ENCODE results near the gene USP47. TPM values are rescaled to one million over a fixed set of nuclear protein-coding genes. Genes with fewer than 3 reads are reported as not detected.
"Not testable (repeated sequence)": the region's sequence is repeated elsewhere in the genome, so short reads cannot be mapped to it uniquely, and the experiment has no call there.

USP47 gene
- total RNA-seq, 4 donors from 2014 or later: 84.4 to 222 (median 97.6) TPM

DNA sequence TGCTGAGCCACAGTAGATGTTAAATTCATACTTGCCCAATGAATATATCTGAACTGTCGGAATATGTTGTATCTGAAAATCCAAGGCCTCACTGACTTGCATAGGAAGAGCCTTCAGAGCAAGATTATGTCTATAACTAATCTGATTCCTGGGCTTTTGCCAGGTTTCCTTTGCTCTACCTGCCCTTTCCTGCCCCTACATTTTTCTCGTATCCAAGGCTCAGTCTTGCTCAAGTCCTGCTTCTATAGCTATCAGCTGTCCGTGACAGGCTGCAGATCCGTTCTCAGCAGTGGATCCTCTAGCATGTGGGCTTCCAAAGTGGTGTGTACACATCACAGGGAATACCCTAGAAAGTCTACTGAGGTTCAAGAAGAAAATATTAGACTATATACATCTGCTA is 18.8 kb upstream of the USP47 start:
- no peaks in the 10 kb centered on the region for H3K36me3 ChIP-seq
- no peaks in the 10 kb centered on the region for H3K27me3 ChIP-seq
- no peaks in the 10 kb centered on the region for H3K4me1 ChIP-seq
- no peak overlapping the region for H3K4me3 ChIP-seq
- intact Hi-C loops (cut with DNase I; ENCODE audit: low total_unique reads): no loop called here
- no peak overlapping the region for H3K27ac ChIP-seq
- no peak for TF ChIP-seq POLR2A (IDR thresholded peaks at IDR 0.05)
- TF ChIP-seq, protein P1, sequence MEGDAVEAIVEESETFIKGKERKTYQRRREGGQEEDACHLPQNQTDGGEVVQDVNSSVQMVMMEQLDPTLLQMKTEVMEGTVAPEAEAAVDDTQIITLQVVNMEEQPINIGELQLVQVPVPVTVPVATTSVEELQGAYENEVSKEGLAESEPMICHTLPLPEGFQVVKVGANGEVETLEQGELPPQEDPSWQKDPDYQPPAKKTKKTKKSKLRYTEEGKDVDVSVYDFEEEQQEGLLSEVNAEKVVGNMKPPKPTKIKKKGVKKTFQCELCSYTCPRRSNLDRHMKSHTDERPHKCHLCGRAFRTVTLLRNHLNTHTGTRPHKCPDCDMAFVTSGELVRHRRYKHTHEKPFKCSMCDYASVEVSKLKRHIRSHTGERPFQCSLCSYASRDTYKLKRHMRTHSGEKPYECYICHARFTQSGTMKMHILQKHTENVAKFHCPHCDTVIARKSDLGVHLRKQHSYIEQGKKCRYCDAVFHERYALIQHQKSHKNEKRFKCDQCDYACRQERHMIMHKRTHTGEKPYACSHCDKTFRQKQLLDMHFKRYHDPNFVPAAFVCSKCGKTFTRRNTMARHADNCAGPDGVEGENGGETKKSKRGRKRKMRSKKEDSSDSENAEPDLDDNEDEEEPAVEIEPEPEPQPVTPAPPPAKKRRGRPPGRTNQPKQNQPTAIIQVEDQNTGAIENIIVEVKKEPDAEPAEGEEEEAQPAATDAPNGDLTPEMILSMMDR (IDR thresholded peaks at IDR 0.05 in 4 of 5, conservative IDR thresholded peaks at IDR 0.05 in 1 of 5): no peak
- no peaks in the 10 kb centered on the region for H3K9me3 ChIP-seq
- ATAC-seq (no peak), DNase-seq (no peak)
- in situ Hi-C loops (cut with MboI; ENCODE audit: low sequenced_read_pairs in 4 of 4): loop anchor here in 2 of 4 donors (25.0 kb wide), 1 partner anchor 439 kb away; no protein-coding TSS in a partner anchor

DNA sequence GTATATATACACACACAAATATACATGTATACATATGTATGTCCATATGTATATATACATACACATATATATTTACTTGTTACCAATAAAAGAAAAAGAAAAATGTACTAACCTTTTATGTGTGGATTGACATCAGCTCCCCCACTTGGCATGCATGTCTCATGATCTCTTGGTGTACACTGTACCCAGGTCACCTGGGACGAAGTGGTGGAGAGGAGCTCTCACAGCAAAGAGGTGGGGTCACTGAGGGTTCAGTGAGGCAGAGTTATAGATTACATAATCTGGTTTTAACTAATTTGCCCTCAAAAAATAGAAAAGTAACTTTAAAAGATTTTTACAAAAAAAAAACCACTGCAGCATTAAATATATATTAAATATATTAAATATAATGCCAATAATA is 15.5 kb upstream of the USP47 start:
- in situ Hi-C loops (cut with MboI; ENCODE audit: low sequenced_read_pairs in 4 of 4): no loop called here
- Histone ChIP-seq H3K27ac (no peak overlapping the region), H3K27me3 (no peaks in the 10 kb centered on the region), H3K4me1 (no peaks in the 10 kb centered on the region), H3K9me3 (no peaks in the 10 kb centered on the region), H3K4me3 (no peak overlapping the region), H3K36me3 (no peaks in the 10 kb centered on the region)
- ATAC-seq: no peak
- intact Hi-C loops (cut with DNase I; ENCODE audit: low total_unique reads): no loop called here
- no peak for DNase-seq
- TF ChIP-seq, protein P1 (IDR thresholded peaks at IDR 0.05 in 4 of 5, conservative IDR thresholded peaks at IDR 0.05 in 1 of 5): no peak
- TF ChIP-seq POLR2A (IDR thresholded peaks at IDR 0.05): no peak

DNA sequence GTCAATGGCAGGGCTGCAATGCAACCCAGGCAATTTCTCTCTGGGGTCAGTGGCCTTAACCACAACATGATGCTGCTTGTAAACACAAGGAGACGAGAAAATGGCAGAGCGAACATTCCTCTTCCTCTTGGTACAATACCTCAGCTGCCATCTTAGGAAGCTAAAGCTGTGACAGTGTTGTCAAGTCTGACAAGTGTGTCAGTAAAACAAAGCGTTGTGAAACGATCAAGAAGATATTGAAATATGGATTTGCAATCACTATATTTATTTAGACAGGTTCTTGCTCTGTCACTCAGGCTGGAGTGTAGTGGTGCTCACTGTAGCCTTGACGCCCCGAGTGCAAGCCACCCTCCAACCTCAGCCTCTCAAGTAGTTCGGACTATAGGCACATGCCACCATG is 14.5 kb upstream of the USP47 start:
- Histone ChIP-seq H3K4me1 (no peaks in the 10 kb centered on the region), H3K36me3 (no peaks in the 10 kb centered on the region), H3K27me3 (no peaks in the 10 kb centered on the region), H3K9me3 (no peaks in the 10 kb centered on the region), H3K27ac (no peak overlapping the region), H3K4me3 (no peak overlapping the region)
- in situ Hi-C loops (cut with MboI; ENCODE audit: low sequenced_read_pairs in 4 of 4): no loop called here
- ATAC-seq (no peak), DNase-seq (no peak)
- no peak for TF ChIP-seq POLR2A (IDR thresholded peaks at IDR 0.05)
- TF ChIP-seq, protein P1 (IDR thresholded peaks at IDR 0.05 in 4 of 5, conservative IDR thresholded peaks at IDR 0.05 in 1 of 5): no peak
- intact Hi-C loops (cut with DNase I; ENCODE audit: low total_unique reads): no loop called here

DNA sequence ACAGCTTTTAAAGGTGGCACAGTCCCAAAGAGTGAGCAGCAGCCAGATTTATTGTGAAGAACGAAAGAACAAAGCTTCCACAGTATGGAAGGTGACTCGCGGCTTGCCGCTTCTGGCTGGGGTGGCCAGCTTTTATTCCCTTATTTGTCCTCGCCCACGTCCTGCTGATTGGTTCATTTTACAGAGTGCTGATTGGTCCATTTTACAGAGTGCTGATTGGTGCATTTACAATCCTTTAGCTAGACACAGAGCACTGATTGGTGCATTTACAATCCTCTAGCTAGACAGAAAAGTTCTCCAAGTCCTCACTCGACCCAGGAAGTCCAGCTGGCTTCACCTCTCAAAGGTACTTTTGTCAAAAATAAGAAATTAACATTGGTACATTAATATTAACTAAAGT is 10.4 kb upstream of the USP47 start:
- H3K4me3 ChIP-seq; H3K9me3 ChIP-seq; ATAC-seq; intact Hi-C loops (cut with DNase I; ENCODE audit: low total_unique reads); DNase-seq; in situ Hi-C loops (cut with MboI; ENCODE audit: low sequenced_read_pairs in 4 of 4); H3K36me3 ChIP-seq; H3K4me1 ChIP-seq; H3K27ac ChIP-seq; H3K27me3 ChIP-seq: not testable (repeated sequence)

DNA sequence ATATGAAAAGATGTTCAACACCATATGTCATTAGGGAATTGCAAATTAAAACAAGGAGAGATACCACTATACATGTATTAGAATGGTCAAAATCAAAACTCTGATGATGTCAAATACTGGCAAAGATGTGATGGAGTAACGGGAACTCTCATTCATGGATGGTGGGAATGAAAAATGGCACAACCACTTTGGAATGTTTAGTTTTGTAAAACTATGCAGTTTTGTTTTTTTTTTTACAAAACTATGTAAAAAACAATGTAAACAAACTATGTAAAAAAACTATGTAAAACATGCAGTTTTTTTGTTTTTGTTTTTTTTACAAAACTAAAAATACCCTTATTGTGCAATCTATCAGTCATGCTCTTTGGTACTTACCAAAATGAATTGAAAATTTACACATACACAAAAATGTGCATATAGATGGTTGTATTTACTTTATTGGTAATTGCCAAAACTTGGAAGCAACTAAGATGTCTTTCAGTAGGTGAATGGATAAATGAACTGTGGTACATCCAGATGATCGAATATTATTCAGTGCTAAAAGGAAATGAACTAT is 5.0 kb upstream of the USP47 start:
- Histone ChIP-seq H3K27ac (no peak overlapping the region), H3K36me3 (no peaks in the 10 kb centered on the region), H3K9me3 (no peaks in the 10 kb centered on the region), H3K4me1 (peaks cover 4% of the 10 kb centered on the region in 2 donors), H3K27me3 (no peaks in the 10 kb centered on the region), H3K4me3 (no peak overlapping the region)
- no peak for DNase-seq
- no peak for ATAC-seq
- intact Hi-C loops (cut with DNase I; ENCODE audit: low total_unique reads): no loop called here
- TF ChIP-seq POLR2A (IDR thresholded peaks at IDR 0.05): no peak
- TF ChIP-seq, protein P1 (IDR thresholded peaks at IDR 0.05 in 4 of 5, conservative IDR thresholded peaks at IDR 0.05 in 1 of 5): no peak
- in situ Hi-C loops (cut with MboI; ENCODE audit: low sequenced_read_pairs in 4 of 4): no loop called here

Measured in gastrocnemius medialis (tissue), 4 donors.